Kasumi-1 (cell line): ENCODE measurements around the gene TDRD3.
A peak's percentile ranks its signal among the peaks of the same experiment; 100 is the strongest.

Source experiments
- DNase-seq, 2 experiments: peaks; one replicate each; lab custom pipeline; 2025; lab: John Stamatoyannopoulos, UW

TDRD3 gene

DNA sequence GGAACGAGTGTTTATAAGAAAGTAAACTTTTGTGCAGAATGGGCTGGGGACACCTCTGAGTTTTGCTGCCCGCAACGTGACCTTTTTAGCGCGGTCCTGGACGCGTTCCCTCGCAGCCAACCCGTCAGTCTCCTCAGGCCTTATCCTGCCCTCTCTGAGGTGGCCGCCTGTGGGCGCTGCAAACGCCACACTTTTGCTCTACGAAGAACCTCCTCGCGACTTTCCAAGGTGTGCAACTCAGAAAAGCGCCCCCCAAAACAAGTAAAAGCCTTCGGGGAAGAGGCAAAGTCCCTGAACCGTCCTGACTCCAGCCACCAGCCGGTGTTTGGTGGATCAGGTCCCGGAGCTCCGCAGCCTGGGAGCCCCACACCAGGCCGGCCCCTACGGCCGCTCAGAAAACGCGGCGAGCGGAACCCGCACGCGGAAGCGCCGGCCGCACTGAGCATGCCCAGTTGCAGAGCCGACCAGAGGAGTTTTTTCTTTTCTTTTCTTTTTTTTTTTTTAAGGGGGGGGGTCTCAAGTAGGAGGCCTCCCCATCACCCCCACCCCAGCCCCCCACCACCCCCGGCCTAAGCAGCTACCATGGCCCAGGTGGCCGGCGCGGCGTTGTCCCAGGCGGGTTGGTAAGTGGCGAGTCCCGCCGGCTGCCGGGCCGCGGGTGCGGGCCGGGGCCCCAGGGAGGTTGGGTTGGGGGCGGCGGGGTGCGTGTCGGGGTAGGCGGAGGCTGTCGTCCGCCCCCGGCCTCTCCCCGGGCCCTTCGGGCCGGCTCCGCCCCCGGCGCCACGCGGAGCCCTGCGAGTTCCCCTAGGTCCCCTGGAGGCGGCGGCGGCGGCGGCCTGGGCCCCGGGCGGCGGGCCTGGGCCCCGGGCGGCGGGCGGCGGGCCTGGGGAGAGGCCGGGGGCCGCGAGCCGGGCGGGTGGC lies at the start of gene TDRD3:
Gene TDRD3 (plus strand): TSS at position 438 of the 921 bp plus-strand sequence. CDS start 145 bp downstream, at position 583.
- DNase-seq: peak; percentile 79 to 84

DNA sequence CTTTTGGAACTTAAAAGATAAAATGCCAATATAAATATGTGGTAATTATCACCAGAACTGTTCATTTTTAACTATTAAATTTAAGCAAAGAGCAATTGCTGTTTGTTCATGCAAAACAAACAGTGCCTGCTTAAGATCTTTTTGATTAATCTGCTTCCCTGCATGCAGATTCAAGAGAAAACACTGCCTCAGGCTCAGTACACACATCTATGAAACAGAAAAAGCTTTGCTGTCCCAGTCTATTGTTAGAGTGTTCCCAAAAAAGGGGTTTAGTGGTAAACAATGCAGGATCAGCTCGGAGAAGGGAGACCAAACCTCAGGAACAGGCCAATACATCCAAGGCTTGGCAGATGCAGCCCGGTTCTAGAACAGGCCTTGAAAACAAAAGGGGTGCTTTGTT lies 49.3 kb upstream of the TDRD3 start:
- DNase-seq: no peak

DNA sequence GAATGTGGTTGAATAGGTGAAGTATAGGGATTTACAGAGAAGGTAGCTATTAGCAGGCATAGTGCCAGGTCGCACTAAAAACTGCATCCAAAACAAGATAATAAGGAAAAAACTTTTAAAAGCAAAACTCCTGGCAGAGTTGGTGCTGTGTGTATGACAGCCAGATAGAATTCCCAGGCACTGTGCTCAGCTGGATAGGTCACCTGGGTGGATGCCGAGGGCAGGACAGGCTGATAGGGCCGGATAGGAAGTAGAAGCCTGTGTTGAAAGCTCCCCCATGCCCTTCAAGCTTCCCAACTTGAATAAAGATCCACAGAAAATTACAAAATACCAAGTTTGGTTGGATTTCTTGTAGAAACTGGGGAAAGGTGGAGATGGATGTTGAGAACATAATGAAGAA lies 48.9 kb upstream of the TDRD3 start:
- DNase-seq: no peak

DNA sequence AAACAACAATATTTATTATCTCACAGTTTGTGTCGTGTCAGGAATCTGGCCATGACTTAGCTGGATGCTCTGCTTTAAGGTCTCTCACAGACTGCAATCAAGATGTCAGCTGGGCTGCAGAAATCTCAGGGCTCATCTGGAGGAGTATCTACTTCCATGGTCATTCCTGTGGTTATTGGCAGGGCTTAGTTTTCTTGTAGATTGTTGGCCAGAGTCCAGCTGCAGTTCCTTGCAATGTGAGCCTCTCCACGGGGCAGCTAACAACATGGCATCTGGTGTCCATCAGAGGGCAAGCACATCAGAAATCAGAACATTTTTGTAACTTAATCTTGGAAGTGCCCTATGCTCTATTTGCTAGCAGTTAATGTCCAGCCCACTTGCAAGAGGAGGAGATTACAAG lies 45.7 kb upstream of the TDRD3 start:
- no peak for DNase-seq

- no peak for DNase-seq
Measured at GRCh38 chr13:60351855-60352615, 45.0 kb upstream of the TDRD3 start.

- no peak for DNase-seq
Measured at GRCh38 chr13:60352644-60353043, 44.4 kb upstream of the TDRD3 start.

GRCh38 chr13:60355056-60355455 lies 42.0 kb upstream of the TDRD3 start:
- no peak for DNase-seq

GRCh38 chr13:60356970-60357369 lies 40.0 kb upstream of the TDRD3 start:
- peak; percentile 26 to 27 for DNase-seq

GRCh38 chr13:60358453-60358852 lies 38.6 kb upstream of the TDRD3 start:
- no peak for DNase-seq

GRCh38 chr13:60363288-60363687 lies 33.7 kb upstream of the TDRD3 start:
- DNase-seq: no peak

DNA sequence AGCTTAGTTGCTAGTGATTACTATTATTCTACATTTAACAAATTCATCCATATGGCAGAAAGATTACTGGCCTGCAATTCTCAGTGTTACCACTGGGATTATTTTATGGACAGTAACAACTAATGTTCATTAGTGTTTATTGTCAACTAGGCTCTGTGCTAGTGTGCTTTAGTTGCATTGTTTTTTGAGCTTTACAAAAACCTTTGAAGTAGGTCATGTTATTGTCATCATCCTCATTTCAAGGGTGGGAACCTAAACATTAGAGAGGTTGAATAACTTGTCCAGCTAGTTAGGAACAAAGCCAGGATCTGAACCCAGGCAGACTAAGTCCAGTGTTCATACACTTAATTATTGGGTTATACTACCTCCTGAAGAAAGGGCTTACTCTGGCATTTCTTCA lies 27.8 kb upstream of the TDRD3 start:
- peak in 1 of 2 experiments; percentile 5 for DNase-seq

DNA sequence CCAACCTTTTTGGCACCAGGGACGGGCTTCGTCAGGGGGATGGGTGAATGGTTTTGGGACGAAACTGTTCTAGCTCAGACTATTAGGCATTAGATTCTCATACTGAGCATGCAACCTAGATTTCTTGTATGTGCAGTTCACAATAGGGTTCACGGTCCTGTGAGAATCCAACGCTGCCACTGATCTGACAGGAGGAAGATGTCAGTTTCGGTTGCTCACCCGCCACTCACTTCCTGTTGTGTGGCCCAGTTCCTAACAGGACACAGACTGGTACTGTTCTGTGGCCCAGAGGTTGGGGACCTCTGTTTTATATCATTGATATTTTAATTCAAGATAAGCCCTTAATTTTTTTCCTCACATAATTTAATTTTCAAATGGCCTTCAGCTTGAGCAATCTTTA lies 26.7 kb upstream of the TDRD3 start:
- DNase-seq: no peak

DNA sequence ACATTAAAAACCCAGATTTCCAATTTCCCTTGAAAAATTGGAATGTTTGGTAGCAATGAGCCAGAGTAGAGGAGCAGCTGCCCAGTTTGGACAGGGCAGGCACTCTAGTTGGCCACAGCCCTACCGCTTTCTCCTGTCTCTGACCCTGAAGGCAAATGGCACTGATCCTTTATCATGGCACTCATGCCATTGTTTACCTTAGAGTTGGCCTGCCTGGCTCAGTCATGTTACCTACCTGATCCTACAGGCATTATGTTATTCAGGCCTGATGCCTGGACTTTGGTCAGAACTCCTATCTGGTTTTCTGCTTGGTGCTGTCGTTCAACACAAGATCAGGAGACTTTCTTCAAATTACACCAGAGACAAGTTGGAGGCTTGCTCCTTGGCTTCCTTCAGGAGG lies 24.9 kb upstream of the TDRD3 start:
- DNase-seq: no peak

- DNase-seq: peak in 1 of 2 experiments; percentile 9
Measured at GRCh38 chr13:60379282-60379681, 17.7 kb upstream of the TDRD3 start.

DNA sequence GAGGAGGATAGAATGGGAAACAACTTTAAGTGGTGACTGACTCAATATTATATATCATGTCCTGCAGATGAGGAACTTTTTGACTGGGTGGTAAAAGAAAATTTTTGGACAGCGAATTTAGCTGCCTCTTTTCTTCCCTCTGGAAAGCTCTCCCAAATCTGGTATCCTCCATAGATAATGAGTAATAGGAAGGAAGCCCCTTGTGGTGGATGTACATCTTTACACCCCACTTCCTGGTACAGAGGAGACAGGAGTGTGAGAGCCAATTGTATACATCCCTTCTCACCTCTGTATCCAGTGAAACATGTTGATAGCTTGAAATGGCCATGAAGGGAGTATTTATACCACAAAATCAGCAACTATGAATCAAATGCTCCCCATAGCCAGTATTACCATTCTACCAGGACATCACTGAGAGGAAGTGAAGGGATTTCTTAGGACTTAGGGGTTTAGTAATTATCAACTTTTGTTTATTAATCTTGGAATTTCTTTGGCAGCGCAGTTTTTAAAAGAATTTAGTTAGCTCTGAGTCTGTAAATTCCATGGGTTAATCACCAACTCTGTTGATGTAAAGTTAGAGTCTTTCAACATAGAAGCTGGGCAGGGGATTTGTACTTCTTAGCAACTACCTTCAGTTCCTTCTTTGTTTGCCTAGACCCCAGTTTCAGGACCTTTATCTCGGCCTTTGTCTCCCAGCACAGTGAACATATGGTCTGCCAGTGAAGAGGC lies 17.0 kb upstream of the TDRD3 start:
- peak; percentile 9 to 18 for DNase-seq

GRCh38 chr13:60384911-60385310 lies 12.1 kb upstream of the TDRD3 start:
- DNase-seq: no peak

GRCh38 chr13:60386250-60386649 lies 10.8 kb upstream of the TDRD3 start:
- no peak for DNase-seq

DNA sequence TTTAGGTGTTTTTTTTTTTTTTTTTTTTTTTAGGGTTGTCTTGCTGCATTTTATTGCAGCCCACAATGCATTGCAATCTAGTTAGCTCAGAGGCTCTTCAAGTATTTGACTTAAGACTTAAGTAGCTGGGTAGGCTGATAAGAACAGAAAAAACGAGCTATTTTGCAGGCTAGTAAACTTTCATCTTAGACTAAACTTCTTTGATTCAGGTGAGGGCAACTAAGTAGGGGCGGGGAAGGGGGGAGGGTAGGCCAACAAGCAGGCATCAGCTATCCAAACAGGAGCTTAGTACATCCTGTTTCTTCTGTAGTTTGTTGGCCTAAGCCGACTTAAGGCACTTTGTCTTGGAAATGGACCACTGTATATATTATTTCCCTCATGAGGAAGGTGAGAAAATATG lies 4.9 kb upstream of the TDRD3 start:
- no peak for DNase-seq

GRCh38 chr13:60395971-60396782 lies 843 bp upstream of the TDRD3 start:
- DNase-seq: peak; percentile 93 to 95

- peak; percentile 43 to 44 for DNase-seq
Measured at GRCh38 chr13:60397704-60398378, 821 bp downstream of the TDRD3 start.

- peak in 1 of 2 experiments; percentile 23 for DNase-seq
Measured at GRCh38 chr13:60398379-60398891, 1.4 kb downstream of the TDRD3 start.
